GM12878 (cell line): ENCODE data around the gene PKN3. TPM values are rescaled to one million over a fixed set of nuclear protein-coding genes. Genes with fewer than 3 reads are reported as not detected.

Experiments used
- ATAC-seq: fragments of 200-7000 bp; cut with Tn5 transposase; 3 replicates; pipeline ENCODE4 v1.9.1; 2020; ENCODE audit warnings: mild to moderate bottlenecking, moderate library complexity
- Bru-seq: library from RNA; stranded (reverse); fragments of 400-500 nt; gene quantifications from one replicate; lab custom pipeline; 2021; lab: Mats Ljungman, UMichigan
- BruChase-seq, 2 experiments: library from RNA; stranded (reverse); fragments of 400-500 nt; gene quantifications; one replicate each; lab custom pipeline; 2021; lab: Mats Ljungman, UMichigan
- BruUV-seq: library from RNA; stranded (reverse); fragments of 400-500 nt; replicated peaks from 2 replicates; lab custom pipeline; 2021; lab: Mats Ljungman, UMichigan
- CTCF ChIA-PET: fragments of 300-600 bp; sonication (Branson Sonifier 250); formaldehyde crosslinking; extraction: SDS; loops from one replicate; lab custom pipeline; 2021; ENCODE audit warnings: inconsistent platforms; lab: Yijun Ruan, JAX
- POLR2A ChIA-PET: fragments of 350-600 bp; formaldehyde crosslinking; extraction: SDS; loops from one replicate; lab custom pipeline; 2021; ENCODE audit warnings: inconsistent platforms; lab: Charles Lee
- RAD21 ChIA-PET: fragments of 300-600 bp; sonication (Branson Sonifier 250); formaldehyde crosslinking; loops from one replicate; lab custom pipeline; 2023; ENCODE audit warnings: antibody characterized with exemption; ENCODE audit not compliant: unreplicated experiment; lab: Charles Lee
- SMC1A ChIA-PET: fragments of 300-600 bp; sonication (Branson Sonifier 250); formaldehyde crosslinking; loops from one replicate; lab custom pipeline; 2023; ENCODE audit not compliant: unreplicated experiment, uncharacterized antibody; lab: Charles Lee
- DNase-seq: peaks from one replicate; pipeline ENCODE4 v3.0.0-alpha.2; 2011; ENCODE audit warnings: low read depth, low spot score
- FAIRE-seq: peaks from 3 replicates; lab custom pipeline; 2011; peaks lifted over from hg19 to GRCh38; lab: Jason Lieb, UNC
- H2AFZ ChIP-seq: 2 replicates; pipeline ENCODE4 v1.6.0; 2011; ENCODE audit warnings: low read depth, low read length, control low read depth; ENCODE audit not compliant: control insufficient read depth
- H3K27ac ChIP-seq: 2 replicates; pipeline ENCODE4 v1.5.1; 2011; ENCODE audit warnings: control low read depth; ENCODE audit not compliant: control insufficient read depth, insufficient read depth
- H3K27me3 ChIP-seq, 2 experiments: replicated peaks in 1 of 2; 2 replicates each; pipeline versions ENCODE4 v1.6.0 to v1.6.1; 2011; ENCODE audit warnings: low read length in 1 of 2; ENCODE audit not compliant: control insufficient read depth in 2 of 2, insufficient read depth in 2 of 2
- H3K36me3 ChIP-seq, 2 experiments: 2 replicates each; pipeline ENCODE4 v1.5.1; 2011; ENCODE audit warnings: low read length in 1 of 2; ENCODE audit not compliant: control insufficient read depth in 2 of 2, insufficient read depth in 2 of 2
- H3K4me1 ChIP-seq: 2 replicates; pipeline ENCODE4 v1.6.1; 2011; ENCODE audit warnings: mild to moderate bottlenecking, low read length, moderate library complexity, mixed read lengths; ENCODE audit not compliant: control insufficient read depth, insufficient read depth
- H3K4me2 ChIP-seq: 2 replicates; pipeline ENCODE4 v1.6.0; 2011; ENCODE audit warnings: control low read depth; ENCODE audit not compliant: control insufficient read depth, insufficient read depth
- H3K4me3 ChIP-seq: fragments of 200-600 bp; sonication (generic); 2 replicates; pipeline ENCODE4 v1.5.1; 2016
- H3K79me2 ChIP-seq: 2 replicates; pipeline ENCODE4 v1.6.0; 2011; ENCODE audit warnings: low read length; ENCODE audit not compliant: control insufficient read depth, insufficient read depth
- H3K9ac ChIP-seq: 2 replicates; pipeline ENCODE4 v1.8.0; 2011; ENCODE audit warnings: low read length, control low read depth, mixed read lengths; ENCODE audit not compliant: control insufficient read depth, insufficient read depth
- H3K9me3 ChIP-seq: replicated peaks from 3 replicates; pipeline ENCODE4 v1.5.1; 2011; ENCODE audit warnings: mild to moderate bottlenecking, low read length; ENCODE audit not compliant: control insufficient read depth, insufficient read depth
- H4K20me1 ChIP-seq: 2 replicates; pipeline ENCODE4 v1.6.0; 2011; ENCODE audit not compliant: control insufficient read depth, insufficient read depth
- ATF2 ChIP-seq: IDR thresholded peaks from 2 replicates; pipeline ENCODE4 v1.6.1; 2012; ENCODE audit warnings: low read length, inconsistent platforms
- E2F8 ChIP-seq: fragments of 450-650 bp; IDR thresholded peaks from 2 replicates; pipeline ENCODE4 v1.6.1; 2018; ENCODE audit warnings: mild to moderate bottlenecking, low read depth, moderate library complexity; ENCODE audit not compliant: partially characterized antibody
- EZH2 ChIP-seq: IDR thresholded peaks from 2 replicates; pipeline ENCODE4 v1.6.1; 2012; ENCODE audit warnings: low read depth, mild to moderate bottlenecking, control low read depth, inconsistent platforms, low read length, borderline replicate concordance; ENCODE audit not compliant: control insufficient read depth
- KDM1A ChIP-seq: fragments of 200-600 bp; sonication (generic); IDR thresholded peaks from 2 replicates; pipeline ENCODE4 v1.6.1; 2016; ENCODE audit warnings: borderline replicate concordance
- MYB ChIP-seq: fragments of 150-350 bp; IDR thresholded peaks from 2 replicates; pipeline ENCODE4 v1.6.1; 2014; ENCODE audit warnings: mild to moderate bottlenecking, low read depth, low read length, borderline replicate concordance
- POU2F2 ChIP-seq: IDR thresholded peaks from 3 replicates; pipeline ENCODE4 v1.6.1; 2011; ENCODE audit warnings: low read depth, mild to moderate bottlenecking, low read length, borderline replicate concordance
- REST ChIP-seq: IDR thresholded peaks from 2 replicates; pipeline ENCODE4 v1.6.1; 2012; ENCODE audit warnings: mild to moderate bottlenecking, low read depth, low read length
- WGBS: methylation state at CpG from one replicate; pipeline ENCODE4 v1.1.6; 2016; ENCODE audit warnings: low lambda C conversion rate; ENCODE audit not compliant: insufficient replicate concordance, insufficient coverage; ENCODE audit errors: missing lambda C conversion rate; 5-methylcytosine and 5-hydroxymethylcytosine counted together
- in situ Hi-C: fragments of 300-500 bp; cut with MboI; formaldehyde crosslinking; loops from 9 replicates; pipeline ENCODE4 v1.14.3; 2018; ENCODE audit warnings: mixed read lengths
- intact Hi-C: fragments of 100-400 bp; cut with micrococcal nuclease; formaldehyde crosslinking; loops from one replicate; pipeline ENCODE4 v1.14.2; 2022; ENCODE audit not compliant: unreplicated experiment
- long read RNA-seq, 2 experiments: library from polyadenylated mRNA; unstranded; transcript quantifications; one replicate each; pipeline ENCODE4 v2.0.0, GENCODE V29; 2019 to 2020
- polyA minus RNA-seq, 3 experiments: library from RNA; depleted of rRNA, polyadenylated mRNA; stranded (reverse); fragments of >200 nt; gene quantifications; 2 replicates each; pipeline ENCODE4 v1.2.3, GENCODE V29; 2011
- polyA plus RNA-seq, 11 experiments: library from polyadenylated mRNA; depleted of rRNA in 4 of 11; unstranded in 6 of 11; stranded (reverse) in 5 of 11; fragments of >200 nt; fragmentation: Nextera tagmentation in 4 of 11; fragmentation: Illumina TruSeq in 1 of 11; extraction: Ambion mirVana in 4 of 11; extraction: Trizol in 1 of 11; gene quantifications; 1 replicate in 1 of 11; 2 replicates in 10 of 11; pipeline versions ENCODE4 v1.2.1 to v1.2.3, GENCODE V29; 2011 to 2016; ENCODE audit warnings: inconsistent platforms in 2 of 11, missing spikeins in 2 of 11, low read depth in 1 of 11
- total RNA-seq, 4 experiments: library from RNA; depleted of rRNA in 3 of 4; stranded (reverse); fragments of >200 nt in 3 of 4; fragmentation: Illumina TruSeq in 1 of 4; extraction: Trizol in 1 of 4; gene quantifications; 2 replicates each; pipeline versions ENCODE4 v1.2.1 to v1.2.3, GENCODE V29; 2013 to 2021

PKN3 gene
- 5.1 and 5.5 TPM in 2 replicates for total RNA-seq (2013; cell fraction: nucleolus; rRNA removed)
- total RNA-seq (2014; rRNA removed): 5.1 and 6.3 TPM in 2 replicates
- 3.3 and 3.9 TPM in 2 replicates for total RNA-seq (2014; rRNA removed; fragmentation: Illumina TruSeq; extraction: Trizol)
- 7.6 and 8.2 TPM in 2 replicates for total RNA-seq (2021)
- polyA plus RNA-seq (2011; ENCODE audit: low read depth): 3.1 TPM
- polyA plus RNA-seq (2011; rRNA removed): 2.5 and 3.6 TPM in 2 replicates
- polyA plus RNA-seq (2011; cell fraction: cytosol; rRNA removed): 3.7 and 4.3 TPM in 2 replicates
- 19.1 and 20.3 TPM in 2 replicates for polyA plus RNA-seq (2011; cell fraction: nucleus; rRNA removed)
- 4.5 and 5.8 TPM in 2 replicates for polyA plus RNA-seq (2012)
- polyA plus RNA-seq (2014; fragmentation: Illumina TruSeq; extraction: Trizol): 2.1 and 3.1 TPM in 2 replicates
- under 1 TPM; 0.35 to 0.47 TPM for polyA plus RNA-seq (2014; fragmentation: Nextera tagmentation; extraction: Ambion mirVana)
- 11.0 and 11.7 TPM in 2 replicates for polyA plus RNA-seq (2014; rRNA removed)
- polyA plus RNA-seq (2016; fragmentation: Nextera tagmentation; extraction: Ambion mirVana): 1 to 10 TPM; 1.5 to 2.1 TPM
- 0.88 and 2.7 TPM in 2 replicates for polyA minus RNA-seq (2011; rRNA and poly(A)+ RNA removed)
- polyA minus RNA-seq (2011; cell fraction: cytosol; rRNA and poly(A)+ RNA removed): 1.3 and 2.6 TPM in 2 replicates
- polyA minus RNA-seq (2011; cell fraction: nucleus; rRNA and poly(A)+ RNA removed): 1.9 and 3.0 TPM in 2 replicates
- Bru-seq, nascent RNA: percentile 43 among the genes with signal in this experiment
- BruChase-seq, experiment 1, labeled RNA remaining after a 6-hour chase: percentile 51 among the genes with signal in this experiment
- percentile 45 among the genes with signal in this experiment for BruChase-seq, experiment 2, labeled RNA remaining after a 2-hour chase
- long read RNA-seq, experiment 1: 0 reads
- long read RNA-seq, experiment 2: 0 reads

- H4K20me1 ChIP-seq: no peaks in the 10 kb centered on the region; the same call in 1 of the 2 replicates
- RAD21 ChIA-PET: interaction anchor here (0.6 to 1.3 kb wide), 4 partner anchors 9 to 116 kb away, joined by 3 to 8 read pairs (median 4); partner anchors contain the start of genes ENDOG and ZDHHC12
- intact Hi-C loops (no loop called here), in situ Hi-C loops (no loop called here)
- no peaks in the 10 kb centered on the region; a peak in 1 of 4 replicates for H3K36me3 ChIP-seq
- peaks cover 3% of the 10 kb centered on the region; the same call in 1 of the 2 replicates for H3K4me1 ChIP-seq
- BruUV-seq: no TSS peak
- H3K79me2 ChIP-seq: no peaks in the 10 kb centered on the region
- no peaks in the 10 kb centered on the region for H3K27me3 ChIP-seq
- ATAC-seq: peak; percentile 92
- CTCF ChIA-PET: interaction anchor here (0.6 to 1.4 kb wide), 18 partner anchors 9 to 227 kb away, joined by 3 to 13 read pairs (median 4); partner anchors contain the start of genes ENDOG and ZDHHC12
- SMC1A ChIA-PET: interaction anchor here (0.7 kb wide), 1 partner anchor 92 kb away, joined by 3 read pairs; no protein-coding TSS in a partner anchor
- no peak for DNase-seq
- FAIRE-seq: peak; percentile 92
- WGBS: under 1% methylated on average over 43 of the region's 65 CpGs
- H3K9me3 ChIP-seq: no peaks in the 10 kb centered on the region
- H2AFZ ChIP-seq: peak within 1 kb of the TSS; percentile 87
- H3K9ac ChIP-seq: peak within 1 kb of the TSS; percentile 80
- peak within 1 kb of the TSS; percentile 61 for H3K27ac ChIP-seq
- POLR2A ChIA-PET: interaction anchor here (0.5 kb wide), 1 partner anchor 10 kb away, joined by 4 read pairs; no protein-coding TSS in a partner anchor
- H3K4me3 ChIP-seq: peak within 1 kb of the TSS; percentile 63
- peak within 1 kb of the TSS; percentile 87 for H3K4me2 ChIP-seq
- TF ChIP-seq REST (no peak), E2F8 (no peak), MYB (no peak), POU2F2 (no peak; the same call in 2 of the 3 replicates), EZH2 (no peak), KDM1A (no peak), ATF2 (no peak)
These were observed at the start of gene PKN3 for GRCh38 chr9:128702445-128702948. Gene PKN3 (plus strand): TSS chr9:128702503. CDS start chr9:128702916, 413 bp downstream.
